Neural progenitor cell (in vitro differentiated cells): ENCODE measurements around the gene LITAFD.

Source experiments
- EZH2phosphoT487 ChIP-seq: fragments of 200-600 bp; sonication (generic); IDR thresholded peaks from 2 replicates; pipeline ENCODE4 v1.6.1; 2017; ENCODE audit warnings: antibody characterized with exemption
- TF ChIP-seq, protein P1 (sequence below): fragments of 200-600 bp; sonication (generic); IDR thresholded peaks from 2 replicates; pipeline ENCODE4 v1.5.1; 2017; ENCODE audit warnings: antibody characterized with exemption, mild to moderate bottlenecking

DNA sequence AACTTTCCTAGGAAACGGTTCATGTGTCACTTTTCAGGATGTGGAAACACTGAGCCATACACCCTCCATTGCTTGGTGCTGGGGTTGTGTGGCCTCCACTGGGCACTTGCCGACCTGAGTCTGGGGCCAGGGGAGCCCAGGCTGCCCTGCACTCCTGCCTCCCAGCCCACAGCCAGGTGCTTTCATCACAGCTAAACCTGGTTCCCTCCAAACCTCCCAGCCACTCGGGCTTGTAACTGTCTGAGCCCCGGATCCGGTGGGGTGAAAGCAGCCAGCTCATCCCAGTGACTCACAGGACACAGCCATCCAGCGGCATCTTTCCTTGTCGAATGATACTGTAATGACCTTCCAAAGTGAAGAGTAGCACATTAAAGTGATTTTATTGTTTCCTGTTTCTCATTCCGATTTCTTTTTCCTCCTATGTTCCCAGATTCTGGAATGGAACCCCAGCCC lies 33.2 kb upstream of the LITAFD start:
- TF ChIP-seq, protein P1, sequence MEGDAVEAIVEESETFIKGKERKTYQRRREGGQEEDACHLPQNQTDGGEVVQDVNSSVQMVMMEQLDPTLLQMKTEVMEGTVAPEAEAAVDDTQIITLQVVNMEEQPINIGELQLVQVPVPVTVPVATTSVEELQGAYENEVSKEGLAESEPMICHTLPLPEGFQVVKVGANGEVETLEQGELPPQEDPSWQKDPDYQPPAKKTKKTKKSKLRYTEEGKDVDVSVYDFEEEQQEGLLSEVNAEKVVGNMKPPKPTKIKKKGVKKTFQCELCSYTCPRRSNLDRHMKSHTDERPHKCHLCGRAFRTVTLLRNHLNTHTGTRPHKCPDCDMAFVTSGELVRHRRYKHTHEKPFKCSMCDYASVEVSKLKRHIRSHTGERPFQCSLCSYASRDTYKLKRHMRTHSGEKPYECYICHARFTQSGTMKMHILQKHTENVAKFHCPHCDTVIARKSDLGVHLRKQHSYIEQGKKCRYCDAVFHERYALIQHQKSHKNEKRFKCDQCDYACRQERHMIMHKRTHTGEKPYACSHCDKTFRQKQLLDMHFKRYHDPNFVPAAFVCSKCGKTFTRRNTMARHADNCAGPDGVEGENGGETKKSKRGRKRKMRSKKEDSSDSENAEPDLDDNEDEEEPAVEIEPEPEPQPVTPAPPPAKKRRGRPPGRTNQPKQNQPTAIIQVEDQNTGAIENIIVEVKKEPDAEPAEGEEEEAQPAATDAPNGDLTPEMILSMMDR = no peak
- no peak for TF ChIP-seq EZH2phosphoT487
